ENCODE measurements around the gene PHB1.
A peak's percentile ranks its signal among the peaks of the same experiment; 100 is the strongest.

Gene PHB1

DNA sequence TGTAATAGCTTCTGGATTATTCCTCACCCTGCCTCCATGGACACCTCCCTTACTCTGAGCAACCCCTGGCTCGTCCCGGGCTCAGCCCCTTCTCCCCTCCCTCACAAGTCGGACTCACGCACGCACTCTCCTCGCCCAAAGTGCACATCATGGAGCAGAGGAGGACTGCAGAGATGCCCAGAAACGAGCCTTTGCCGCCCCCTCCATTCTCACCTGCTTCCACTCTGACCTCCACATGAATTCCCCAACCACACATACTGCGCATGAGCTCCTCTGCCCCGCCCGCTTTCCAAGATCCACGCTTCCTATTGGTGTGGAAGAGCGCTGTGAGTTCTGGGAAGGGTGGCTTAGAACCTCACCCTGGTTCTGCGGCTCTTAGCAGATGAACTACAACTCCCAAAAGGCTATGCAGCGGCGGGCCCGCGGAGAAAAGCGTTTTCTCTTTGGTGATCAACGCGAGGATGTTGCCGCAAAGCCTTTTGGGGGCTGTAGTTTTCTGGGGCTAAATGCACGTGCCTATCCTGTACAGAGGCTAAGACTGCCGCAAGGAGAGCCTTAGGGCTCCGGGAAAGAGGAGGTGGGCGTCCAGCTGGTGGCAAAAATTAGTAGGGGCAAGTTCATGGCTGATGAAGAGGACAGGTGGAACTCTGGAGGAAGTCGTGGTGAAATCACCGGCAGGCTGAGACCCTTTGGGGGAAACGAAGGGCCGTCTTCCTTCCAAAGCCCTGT lies at the start of gene PHB1:
Gene PHB1, minus strand, starts transcription at position 261 of the 729 bp plus-strand sequence. CDS start 1,618 bp downstream, outside the sequence.
- FAIRE-seq = peak; percentile 98
- DNase-seq (ENCODE audit: extremely low spot score, insufficient read length, low read depth) = peak; percentile 92

DNA sequence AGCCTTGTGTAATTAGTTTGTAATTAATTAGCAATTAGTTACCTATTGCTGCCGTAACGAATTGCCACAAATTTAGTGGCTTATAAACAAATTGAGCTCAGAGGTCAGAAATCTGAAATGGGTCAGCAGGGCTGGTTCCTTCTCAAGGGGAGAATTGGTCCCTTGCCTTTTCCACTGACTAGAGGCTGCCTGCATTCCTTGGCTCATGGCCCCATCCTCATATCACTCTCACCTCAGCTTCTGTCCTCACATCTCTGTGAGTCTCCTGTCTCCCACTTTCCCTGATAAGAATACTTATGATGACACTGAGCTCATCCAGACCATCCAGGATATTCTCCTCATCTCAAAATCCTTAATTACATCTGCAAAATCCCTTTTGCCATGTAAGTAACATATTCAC lies 49.4 kb upstream of the PHB1 start:
- DNase-seq (ENCODE audit: extremely low spot score, insufficient read length, low read depth) = no peak
- no peak for FAIRE-seq

GRCh38 chr17:49461580-49461979 lies 46.9 kb upstream of the PHB1 start:
- FAIRE-seq (no peak), DNase-seq (ENCODE audit: extremely low spot score, insufficient read length, low read depth) (no peak)

GRCh38 chr17:49460401-49460800 lies 45.7 kb upstream of the PHB1 start:
- DNase-seq (ENCODE audit: extremely low spot score, insufficient read length, low read depth) = no peak
- FAIRE-seq = no peak

- DNase-seq (ENCODE audit: extremely low spot score, insufficient read length, low read depth) (no peak), FAIRE-seq (no peak)
Measured at GRCh38 chr17:49459401-49459984, 44.8 kb upstream of the PHB1 start.

DNA sequence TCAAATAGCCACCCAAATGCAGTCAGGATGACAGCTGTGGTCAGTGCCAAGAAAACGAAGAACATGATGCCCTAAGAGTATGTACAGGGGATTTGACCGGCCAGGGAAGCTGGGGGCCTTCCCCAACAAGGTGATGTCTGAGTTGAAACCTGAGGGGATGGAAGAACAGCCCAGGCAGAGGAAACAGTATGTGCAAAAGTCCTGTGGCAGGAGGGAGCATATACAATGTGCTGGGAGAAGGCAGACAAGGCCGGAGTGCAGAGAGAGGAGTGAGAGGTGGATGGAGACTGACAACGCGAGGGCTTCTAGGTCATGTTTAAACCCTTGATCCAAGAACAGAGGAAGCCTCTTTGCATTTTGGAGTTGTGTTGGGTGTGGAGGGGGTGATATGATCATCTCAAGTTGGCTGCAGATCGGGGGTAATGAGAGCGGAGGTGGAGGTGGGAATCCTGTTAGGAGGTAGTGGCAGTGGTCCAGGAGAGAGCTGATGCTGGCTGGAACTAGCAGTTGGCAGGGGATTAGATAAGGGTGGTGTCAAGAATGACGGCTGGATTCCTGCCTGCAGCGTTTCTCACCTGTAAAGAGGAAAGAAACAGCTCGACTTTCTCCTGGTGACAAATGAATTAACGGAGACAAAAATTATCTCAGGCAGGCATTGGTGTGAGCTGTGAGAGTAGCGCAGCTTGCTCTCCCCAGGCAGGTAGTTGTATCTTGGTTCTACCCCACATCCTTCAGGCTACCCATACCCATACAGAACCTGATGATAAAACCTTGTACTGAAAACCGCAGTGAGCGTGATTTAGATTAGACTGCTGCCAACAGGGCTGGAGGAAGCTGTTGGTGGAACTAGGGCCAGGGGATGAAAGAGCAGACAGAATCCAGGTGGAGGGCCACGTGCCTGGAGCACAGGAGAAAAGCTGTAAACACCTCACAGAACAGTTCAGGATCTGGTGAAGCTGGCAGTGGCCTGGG lies 43.2 kb upstream of the PHB1 start:
- DNase-seq (ENCODE audit: extremely low spot score, insufficient read length, low read depth) (no peak), FAIRE-seq (no peak)

- DNase-seq (ENCODE audit: extremely low spot score, insufficient read length, low read depth) (no peak), FAIRE-seq (no peak)
Measured at GRCh38 chr17:49456183-49456965, 41.7 kb upstream of the PHB1 start.

- DNase-seq (ENCODE audit: extremely low spot score, insufficient read length, low read depth) (no peak), FAIRE-seq (no peak)
Measured at GRCh38 chr17:49455272-49455861, 40.7 kb upstream of the PHB1 start.

- DNase-seq (ENCODE audit: extremely low spot score, insufficient read length, low read depth) (no peak), FAIRE-seq (no peak)
Measured at GRCh38 chr17:49454050-49454449, 39.4 kb upstream of the PHB1 start.

GRCh38 chr17:49452661-49453060 lies 38.0 kb upstream of the PHB1 start:
- no peak for FAIRE-seq
- no peak for DNase-seq (ENCODE audit: extremely low spot score, insufficient read length, low read depth)

DNA sequence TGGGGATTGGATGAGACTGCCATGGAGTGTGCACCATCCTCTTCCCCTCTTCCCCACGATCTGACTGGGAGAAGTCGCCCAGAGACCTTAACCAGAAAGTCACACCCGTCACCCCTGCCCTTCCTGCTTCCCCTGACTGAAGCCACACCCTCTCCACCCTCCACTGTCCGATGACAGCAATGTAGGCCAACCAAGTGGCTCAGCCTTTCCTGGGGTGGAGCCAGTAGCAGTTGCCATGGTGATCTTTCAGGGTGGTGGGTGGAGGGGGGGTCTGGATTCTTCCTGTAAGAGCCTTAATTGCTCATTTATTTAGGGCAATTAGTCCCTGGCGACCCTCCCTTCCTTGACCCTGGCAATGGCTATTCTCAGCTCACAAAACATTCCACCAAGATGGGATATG lies 37.5 kb upstream of the PHB1 start:
- DNase-seq (ENCODE audit: extremely low spot score, insufficient read length, low read depth) (no peak), FAIRE-seq (no peak)

- FAIRE-seq (no peak), DNase-seq (ENCODE audit: extremely low spot score, insufficient read length, low read depth) (no peak)
Measured at GRCh38 chr17:49450735-49451134, 36.1 kb upstream of the PHB1 start.

GRCh38 chr17:49450181-49450580 lies 35.5 kb upstream of the PHB1 start:
- FAIRE-seq (no peak), DNase-seq (ENCODE audit: extremely low spot score, insufficient read length, low read depth) (no peak)

DNA sequence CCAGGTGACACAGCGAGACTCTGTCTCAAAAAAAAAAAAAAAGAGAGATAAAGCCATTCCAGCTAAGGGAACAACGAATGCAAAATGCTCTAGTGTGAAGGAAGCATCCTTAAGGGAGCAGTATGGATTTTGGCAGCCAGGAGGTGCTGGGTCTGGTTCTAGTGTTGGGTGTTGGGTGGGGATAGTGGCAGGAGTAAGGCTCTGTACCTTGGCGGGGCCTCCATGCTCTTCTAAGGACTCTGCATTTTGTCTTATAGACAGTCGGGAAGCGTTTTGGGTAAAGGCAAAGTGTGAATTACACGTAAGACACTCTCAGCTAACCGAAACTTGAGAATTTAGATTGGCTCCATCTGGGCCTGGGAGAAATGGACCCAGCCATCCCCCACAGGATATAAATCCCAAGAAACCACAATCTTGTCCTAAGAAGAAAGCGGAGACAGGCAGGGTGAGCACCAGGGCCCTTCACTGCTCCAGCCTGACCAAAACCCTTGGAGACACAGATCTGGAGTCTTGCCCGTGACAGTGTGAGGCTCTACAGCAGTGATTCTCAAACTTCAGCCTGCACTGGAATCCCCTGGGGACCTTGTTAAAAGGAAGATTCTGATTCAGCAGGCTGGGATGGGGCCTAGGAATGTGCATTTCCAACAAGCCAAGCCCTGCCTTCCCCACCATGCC lies 33.1 kb upstream of the PHB1 start:
- FAIRE-seq (no peak), DNase-seq (ENCODE audit: extremely low spot score, insufficient read length, low read depth) (no peak)

DNA sequence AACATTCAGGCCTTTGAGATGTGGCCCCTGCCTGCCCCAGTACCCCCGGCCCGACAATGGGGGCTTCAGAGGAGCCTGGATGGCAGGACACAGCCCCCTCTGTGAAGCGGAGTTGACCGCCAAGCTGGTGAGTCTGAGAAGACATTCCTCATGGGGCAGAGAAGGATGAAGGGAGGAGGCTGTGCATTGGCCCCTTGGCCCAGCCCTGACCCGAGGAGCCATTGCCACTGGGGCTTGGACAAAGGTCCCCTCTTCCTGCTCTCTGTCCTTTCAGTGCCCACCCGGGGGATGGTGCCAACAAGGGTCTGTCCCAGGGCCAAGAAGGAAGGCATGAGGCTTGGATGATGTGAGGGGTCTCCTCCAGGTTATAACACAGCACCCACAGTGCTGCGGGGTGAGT lies 30.9 kb upstream of the PHB1 start:
- DNase-seq (ENCODE audit: extremely low spot score, insufficient read length, low read depth) (no peak), FAIRE-seq (no peak)

- no peak for FAIRE-seq
- no peak for DNase-seq (ENCODE audit: extremely low spot score, insufficient read length, low read depth)
Measured at GRCh38 chr17:49444384-49444783, 29.7 kb upstream of the PHB1 start.

DNA sequence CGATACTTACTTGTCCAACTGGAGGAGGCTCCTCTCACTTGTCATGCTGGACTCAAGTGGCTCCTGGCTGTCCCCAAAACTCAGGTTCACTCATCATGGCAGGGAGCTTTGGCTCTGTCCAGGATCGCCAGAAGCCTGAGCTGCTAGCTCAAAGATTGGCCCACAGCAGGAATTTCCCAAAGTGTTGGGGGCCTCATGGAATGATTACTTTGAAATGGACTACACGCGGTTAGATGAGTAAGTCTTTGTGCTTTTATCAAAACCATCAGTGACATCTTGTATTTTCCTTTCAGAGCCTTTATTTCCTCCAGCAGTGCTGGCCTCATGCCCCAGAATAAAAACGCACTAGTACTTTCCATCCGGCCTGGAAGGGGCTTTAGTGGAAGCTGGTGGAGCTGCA lies 29.2 kb upstream of the PHB1 start:
- no peak for DNase-seq (ENCODE audit: extremely low spot score, insufficient read length, low read depth)
- no peak for FAIRE-seq

DNA sequence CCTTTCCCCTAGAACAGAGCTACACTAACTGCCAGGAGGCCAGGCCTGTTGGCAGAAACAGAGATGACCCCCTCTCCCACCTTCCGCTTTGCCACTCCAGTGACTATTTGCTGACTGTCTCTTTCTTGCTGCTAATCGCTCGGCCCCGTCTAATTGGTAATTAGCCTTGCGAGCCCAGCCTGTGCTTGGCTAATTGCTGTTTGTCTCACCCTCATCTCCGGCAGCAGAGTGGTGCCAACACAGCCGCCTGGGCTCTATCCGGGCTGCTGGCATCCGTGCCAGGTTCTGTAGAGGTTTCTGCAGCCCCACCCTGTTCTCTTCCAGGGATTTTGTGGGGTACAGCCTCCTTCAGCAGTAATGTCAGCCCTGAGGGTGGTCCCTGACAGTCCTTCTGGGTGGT lies 27.4 kb upstream of the PHB1 start:
- no peak for DNase-seq (ENCODE audit: extremely low spot score, insufficient read length, low read depth)
- no peak for FAIRE-seq

DNA sequence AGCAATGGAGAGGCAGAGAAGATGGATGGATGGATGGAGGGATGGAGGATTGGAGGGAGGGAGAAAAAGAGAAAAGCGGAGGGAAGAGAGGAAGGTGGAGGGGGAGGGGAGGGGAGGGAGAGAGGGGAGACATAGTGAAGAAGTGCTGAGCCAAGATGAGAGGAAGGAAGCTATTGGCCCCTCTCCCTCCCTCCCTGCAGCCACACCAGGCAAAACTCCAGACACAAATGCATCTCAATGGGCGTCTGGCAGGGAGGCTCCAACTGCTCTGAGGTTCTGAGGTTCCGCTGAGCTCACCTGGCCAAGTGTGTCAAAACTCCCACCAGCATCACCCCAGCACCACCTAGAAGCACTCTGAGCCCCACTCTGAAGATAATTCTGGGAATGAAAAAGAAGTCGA lies 26.9 kb upstream of the PHB1 start:
- FAIRE-seq = no peak
- DNase-seq (ENCODE audit: extremely low spot score, insufficient read length, low read depth) = no peak

All from GM18507 (cell line).